GM19025 (cell line): ENCODE data around the gene CD22.
"Not testable (repeated sequence)": the region's sequence is repeated elsewhere in the genome, so short reads cannot be mapped to it uniquely, and the experiment has no call there.

Experiments
- ATAC-seq: cut with Tn5 transposase; IDR thresholded peaks from one replicate; pipeline ENCODE4 v1.9.1; 2021; ENCODE audit warnings: mild to moderate bottlenecking, low read depth, moderate library complexity; ENCODE audit not compliant: unreplicated experiment

The CD22 gene

GRCh38 chr19:35352448-35353304, 23.7 kb downstream of the CD22 start:
- no peak for ATAC-seq

- ATAC-seq: no peak
These were observed 24.6 kb downstream of the CD22 start for GRCh38 chr19:35353635-35354034.

GRCh38 chr19:35354898-35355297, 25.9 kb downstream of the CD22 start:
- no peak for ATAC-seq

- ATAC-seq: no peak
These were observed 26.9 kb downstream of the CD22 start for GRCh38 chr19:35355791-35356460.

- no peak for ATAC-seq
These were observed 29.0 kb downstream of the CD22 start, which contains the start of gene FFAR3 for GRCh38 chr19:35357867-35358573. TSS of gene FFAR3 (plus strand) at chr19:35358460. CDS start at chr19:35358891, 431 bp downstream.

- not testable (repeated sequence) for ATAC-seq
These were observed 29.8 kb downstream of the CD22 start for GRCh38 chr19:35358834-35359233.

GRCh38 chr19:35359395-35359794, 30.4 kb downstream of the CD22 start:
- not testable (repeated sequence) for ATAC-seq

- not testable (repeated sequence) for ATAC-seq
These were observed 31.1 kb downstream of the CD22 start for GRCh38 chr19:35360081-35360480.

- ATAC-seq: no peak
These were observed 32.0 kb downstream of the CD22 start for GRCh38 chr19:35360880-35361420.

- no peak for ATAC-seq
These were observed 33.4 kb downstream of the CD22 start for GRCh38 chr19:35362261-35363000.

- no peak for ATAC-seq
These were observed 34.1 kb downstream of the CD22 start for GRCh38 chr19:35363001-35363590.

- ATAC-seq: no peak
These were observed 34.9 kb downstream of the CD22 start for GRCh38 chr19:35363711-35364425.

GRCh38 chr19:35365303-35365702, 36.3 kb downstream of the CD22 start:
- no peak for ATAC-seq

GRCh38 chr19:35368378-35368777, 39.4 kb downstream of the CD22 start:
- ATAC-seq: no peak

- no peak for ATAC-seq
These were observed 40.5 kb downstream of the CD22 start for GRCh38 chr19:35369522-35369921.

- no peak for ATAC-seq
These were observed 41.7 kb downstream of the CD22 start, which contains the start of gene GPR42 for GRCh38 chr19:35370722-35371121. TSS of gene GPR42 (plus strand) at chr19:35371068. CDS start at chr19:35371360, 292 bp downstream.

GRCh38 chr19:35373492-35373891, 44.5 kb downstream of the CD22 start:
- no peak for ATAC-seq

- not testable (repeated sequence) for ATAC-seq
These were observed 45.0 kb downstream of the CD22 start for GRCh38 chr19:35374031-35374430.
